DND-41 (cell line): ENCODE data around the gene SLC38A11.

Source experiments
- EZH2 ChIP-seq: IDR thresholded peaks from 3 replicates; pipeline ENCODE4 v1.6.1; 2012; ENCODE audit warnings: borderline replicate concordance, low read depth, mild to moderate bottlenecking, moderate library complexity, low read length, inconsistent platforms; ENCODE audit not compliant: severe bottlenecking
- TF ChIP-seq, protein P1 (sequence below): IDR thresholded peaks from 2 replicates; pipeline ENCODE4 v1.5.1; 2012; ENCODE audit warnings: borderline replicate concordance, low read length, moderate library complexity, mild to moderate bottlenecking; ENCODE audit not compliant: poor library complexity, severe bottlenecking; ENCODE audit errors: extremely low read depth

DNA sequence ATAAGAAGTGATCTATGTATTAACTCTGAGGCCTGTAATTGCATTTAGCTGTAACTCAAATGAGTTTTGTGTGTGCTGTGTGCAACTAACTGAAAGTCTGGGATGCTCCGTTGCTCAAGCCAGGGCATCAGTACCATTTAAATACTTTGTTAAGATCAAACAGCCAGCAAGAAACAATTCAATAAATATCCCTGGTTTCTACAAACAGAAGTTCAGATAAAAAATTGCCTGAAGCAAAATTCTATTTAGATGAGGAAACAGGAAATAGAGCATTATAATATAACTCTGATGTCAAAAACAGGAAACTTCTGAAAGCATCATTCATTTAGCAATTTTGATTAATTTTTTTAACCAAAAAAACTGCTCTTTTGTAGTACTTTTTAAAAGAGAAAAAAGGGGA lies 18.9 kb upstream of the SLC38A11 start:
- TF ChIP-seq, protein P1, sequence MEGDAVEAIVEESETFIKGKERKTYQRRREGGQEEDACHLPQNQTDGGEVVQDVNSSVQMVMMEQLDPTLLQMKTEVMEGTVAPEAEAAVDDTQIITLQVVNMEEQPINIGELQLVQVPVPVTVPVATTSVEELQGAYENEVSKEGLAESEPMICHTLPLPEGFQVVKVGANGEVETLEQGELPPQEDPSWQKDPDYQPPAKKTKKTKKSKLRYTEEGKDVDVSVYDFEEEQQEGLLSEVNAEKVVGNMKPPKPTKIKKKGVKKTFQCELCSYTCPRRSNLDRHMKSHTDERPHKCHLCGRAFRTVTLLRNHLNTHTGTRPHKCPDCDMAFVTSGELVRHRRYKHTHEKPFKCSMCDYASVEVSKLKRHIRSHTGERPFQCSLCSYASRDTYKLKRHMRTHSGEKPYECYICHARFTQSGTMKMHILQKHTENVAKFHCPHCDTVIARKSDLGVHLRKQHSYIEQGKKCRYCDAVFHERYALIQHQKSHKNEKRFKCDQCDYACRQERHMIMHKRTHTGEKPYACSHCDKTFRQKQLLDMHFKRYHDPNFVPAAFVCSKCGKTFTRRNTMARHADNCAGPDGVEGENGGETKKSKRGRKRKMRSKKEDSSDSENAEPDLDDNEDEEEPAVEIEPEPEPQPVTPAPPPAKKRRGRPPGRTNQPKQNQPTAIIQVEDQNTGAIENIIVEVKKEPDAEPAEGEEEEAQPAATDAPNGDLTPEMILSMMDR: no peak
- TF ChIP-seq EZH2: no peak
